GM12891 (cell line): ENCODE measurements around the gene ADAMTSL1.

Source experiments
- POLR2A ChIP-seq: IDR thresholded peaks from 2 replicates; pipeline ENCODE4 v1.6.1; 2011; ENCODE audit warnings: low read depth, low read length, control low read depth
- POLR2AphosphoS5 ChIP-seq: IDR thresholded peaks from 2 replicates; pipeline ENCODE4 v1.6.1; 2011; ENCODE audit warnings: low read depth, low read length, control low read depth
- SPI1 ChIP-seq: IDR thresholded peaks from 2 replicates; pipeline ENCODE4 v1.6.1; 2011; ENCODE audit warnings: low read depth, low read length, control low read depth

GRCh38 chr9:18799428-18799827 is 325.5 kb downstream of the ADAMTSL1 start:
- TF ChIP-seq POLR2A (no peak), POLR2AphosphoS5 (no peak), SPI1 (no peak)
